ENCODE measurements around the gene SCGN.

DNA sequence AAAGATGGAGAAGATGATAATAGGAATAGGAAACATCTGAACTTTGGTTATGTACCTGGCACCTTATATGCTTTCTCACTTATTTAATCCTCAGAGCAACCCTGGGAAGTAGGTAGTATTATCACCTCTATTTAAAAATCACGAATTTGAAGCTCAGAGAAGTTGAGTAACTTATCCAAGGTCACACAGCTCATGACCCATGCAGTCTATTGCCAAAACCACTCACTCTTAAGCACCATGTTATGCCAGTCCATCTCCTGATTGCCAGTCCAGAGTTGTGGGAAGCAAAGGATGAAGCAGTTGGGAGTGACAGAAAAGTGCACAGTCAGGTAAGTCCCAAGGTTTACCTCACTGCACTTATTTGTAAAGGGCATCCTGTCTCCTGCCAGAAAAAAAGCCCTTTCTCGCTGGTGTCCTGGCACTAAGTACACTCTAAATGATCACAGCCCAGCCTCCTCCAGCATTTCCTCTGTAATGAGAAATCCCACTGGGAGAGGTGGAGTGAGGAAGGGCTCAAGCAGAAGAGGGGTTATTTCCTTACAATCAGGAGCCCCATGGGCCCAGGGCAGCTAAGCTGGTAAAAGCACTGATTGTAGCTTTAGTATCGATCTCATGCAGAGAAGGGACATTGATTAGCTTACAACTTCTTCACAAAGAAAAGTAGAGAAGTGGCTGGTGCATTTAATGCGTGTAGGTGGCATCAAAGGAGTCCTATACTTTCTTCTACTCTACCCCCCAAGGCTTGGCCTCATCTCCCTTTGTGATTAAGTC, 21.3 kb upstream of the SCGN start:
- TF ChIP-seq CTCF (IDR thresholded peaks at IDR 0.05; ENCODE audit: low read depth, low read length) (no peak), EZH2phosphoT487 (IDR thresholded peaks at IDR 0.05; ENCODE audit: low read depth) (no peak)

All from OCI-LY3 (cell line).